Right lobe of liver (tissue), 4 donors: ENCODE data around the gene DACH1.

ENCODE experiments used
- POLR2A ChIP-seq: fragments of 450-650 bp; IDR thresholded peaks from one replicate; pipeline ENCODE4 v1.6.1; 2017; ENCODE audit warnings: antibody characterized with exemption, mild to moderate bottlenecking
- TF ChIP-seq, protein P1 (sequence below), 4 donors: fragments of 200-600 bp in 3 of 4; fragments of 450-650 bp in 1 of 4; IDR thresholded peaks; one replicate each; pipeline versions ENCODE4 v1.5.1 to v1.8.0; 2016 to 2022; ENCODE audit warnings: antibody characterized with exemption in 4 of 4, mild to moderate bottlenecking in 2 of 4
- donor health status: DM: no; HTN: no; CAD: no.
- donor health status: DM: no; HTN: no; CAD: no.
- donor health status: DM: no; HTN: yes; CAD: no.

DNA sequence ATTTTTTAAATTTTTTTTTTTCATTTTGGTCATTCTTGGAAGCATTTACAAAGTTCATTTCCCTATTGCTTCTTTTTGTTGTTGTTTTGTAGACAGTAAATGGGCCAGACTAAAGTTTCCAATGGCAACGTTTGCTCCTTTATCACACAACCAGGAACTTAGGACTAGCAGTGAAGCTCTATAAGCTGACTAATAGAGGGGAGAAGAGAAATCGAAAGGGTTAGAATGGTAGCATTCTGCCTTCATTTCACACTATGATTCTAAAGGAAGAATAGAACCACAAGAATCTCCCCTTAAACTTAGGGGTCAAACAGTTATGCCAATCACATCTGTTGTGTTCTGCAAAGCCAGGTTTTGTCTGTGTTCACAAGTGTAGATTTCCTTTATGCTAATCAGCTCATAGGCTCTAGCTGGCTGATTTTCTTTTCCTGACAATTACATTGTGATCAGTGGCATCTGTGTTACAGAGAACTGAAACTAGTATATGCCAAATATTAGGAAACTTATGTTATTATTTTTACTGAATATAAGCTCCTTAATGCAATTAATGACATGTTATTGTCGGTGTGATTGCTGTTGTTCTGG lies 467.3 kb downstream of the DACH1 start:
- TF ChIP-seq, protein P1, sequence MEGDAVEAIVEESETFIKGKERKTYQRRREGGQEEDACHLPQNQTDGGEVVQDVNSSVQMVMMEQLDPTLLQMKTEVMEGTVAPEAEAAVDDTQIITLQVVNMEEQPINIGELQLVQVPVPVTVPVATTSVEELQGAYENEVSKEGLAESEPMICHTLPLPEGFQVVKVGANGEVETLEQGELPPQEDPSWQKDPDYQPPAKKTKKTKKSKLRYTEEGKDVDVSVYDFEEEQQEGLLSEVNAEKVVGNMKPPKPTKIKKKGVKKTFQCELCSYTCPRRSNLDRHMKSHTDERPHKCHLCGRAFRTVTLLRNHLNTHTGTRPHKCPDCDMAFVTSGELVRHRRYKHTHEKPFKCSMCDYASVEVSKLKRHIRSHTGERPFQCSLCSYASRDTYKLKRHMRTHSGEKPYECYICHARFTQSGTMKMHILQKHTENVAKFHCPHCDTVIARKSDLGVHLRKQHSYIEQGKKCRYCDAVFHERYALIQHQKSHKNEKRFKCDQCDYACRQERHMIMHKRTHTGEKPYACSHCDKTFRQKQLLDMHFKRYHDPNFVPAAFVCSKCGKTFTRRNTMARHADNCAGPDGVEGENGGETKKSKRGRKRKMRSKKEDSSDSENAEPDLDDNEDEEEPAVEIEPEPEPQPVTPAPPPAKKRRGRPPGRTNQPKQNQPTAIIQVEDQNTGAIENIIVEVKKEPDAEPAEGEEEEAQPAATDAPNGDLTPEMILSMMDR (IDR thresholded peaks at IDR 0.05): no peak
- TF ChIP-seq POLR2A: no peak
